ENCODE measurements around the gene SEMA3B.

DNA sequence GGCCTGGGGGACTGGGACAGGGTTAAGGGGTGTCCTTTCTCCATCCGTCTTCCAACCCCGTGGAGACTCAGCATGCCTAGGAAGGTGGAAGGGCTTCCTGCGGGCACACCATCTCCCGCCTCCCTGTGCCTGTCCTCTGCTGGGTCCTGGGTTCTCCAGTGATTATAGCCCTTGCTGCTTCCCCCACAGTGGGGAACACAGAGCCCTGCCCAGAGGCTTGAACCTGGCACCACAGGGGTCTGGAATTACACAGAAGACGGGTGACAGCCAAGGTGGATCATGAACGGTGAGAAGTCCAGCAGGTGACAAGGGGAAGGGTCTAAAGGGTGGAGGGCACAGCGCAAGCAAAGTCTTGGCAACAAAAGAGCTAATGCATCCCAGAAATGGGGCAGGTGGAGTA is 6.2 kb upstream of the SEMA3B start:
- TF ChIP-seq POLR2A (IDR thresholded peaks at IDR 0.05; ENCODE audit: low read depth, low read length) (no peak), TAF1 (IDR thresholded peaks at IDR 0.05; ENCODE audit: low read depth, low read length) (no peak), POLR2AphosphoS5 (IDR thresholded peaks at IDR 0.05; ENCODE audit: low read depth, low read length) (no peak)
